ENCODE measurements around the gene PAN3. TPM values are rescaled to one million over a fixed set of nuclear protein-coding genes. Genes with fewer than 3 reads are reported as not detected.

Gene PAN3
- total and polyA plus RNA-seq, 2 experiments from 2014 or later, result 7.8 to 25.1 TPM

DNA sequence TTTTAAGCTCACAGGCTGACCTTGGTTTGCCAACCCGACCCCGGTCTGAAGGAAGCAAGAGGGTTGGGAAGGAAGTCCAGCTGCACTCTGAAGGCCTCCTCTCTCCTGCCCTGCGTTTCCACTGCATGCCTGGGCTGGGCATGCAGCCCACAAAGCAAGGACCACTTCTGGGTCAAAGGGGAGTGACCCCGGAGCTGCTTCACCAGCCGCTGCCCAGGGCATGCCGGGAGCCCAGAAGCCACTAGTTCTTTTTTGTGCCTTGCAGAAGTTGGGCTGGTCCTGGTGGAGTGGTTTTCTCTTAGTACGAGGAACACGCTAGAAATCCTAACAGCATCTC, 189.9 kb downstream of the PAN3 start:
- H3K27me3 ChIP-seq, result no peaks in the 10 kb centered on the region
- TF ChIP-seq, protein P1, sequence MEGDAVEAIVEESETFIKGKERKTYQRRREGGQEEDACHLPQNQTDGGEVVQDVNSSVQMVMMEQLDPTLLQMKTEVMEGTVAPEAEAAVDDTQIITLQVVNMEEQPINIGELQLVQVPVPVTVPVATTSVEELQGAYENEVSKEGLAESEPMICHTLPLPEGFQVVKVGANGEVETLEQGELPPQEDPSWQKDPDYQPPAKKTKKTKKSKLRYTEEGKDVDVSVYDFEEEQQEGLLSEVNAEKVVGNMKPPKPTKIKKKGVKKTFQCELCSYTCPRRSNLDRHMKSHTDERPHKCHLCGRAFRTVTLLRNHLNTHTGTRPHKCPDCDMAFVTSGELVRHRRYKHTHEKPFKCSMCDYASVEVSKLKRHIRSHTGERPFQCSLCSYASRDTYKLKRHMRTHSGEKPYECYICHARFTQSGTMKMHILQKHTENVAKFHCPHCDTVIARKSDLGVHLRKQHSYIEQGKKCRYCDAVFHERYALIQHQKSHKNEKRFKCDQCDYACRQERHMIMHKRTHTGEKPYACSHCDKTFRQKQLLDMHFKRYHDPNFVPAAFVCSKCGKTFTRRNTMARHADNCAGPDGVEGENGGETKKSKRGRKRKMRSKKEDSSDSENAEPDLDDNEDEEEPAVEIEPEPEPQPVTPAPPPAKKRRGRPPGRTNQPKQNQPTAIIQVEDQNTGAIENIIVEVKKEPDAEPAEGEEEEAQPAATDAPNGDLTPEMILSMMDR (IDR thresholded peaks at IDR 0.05; ENCODE audit: low read depth, low read length), result no peak
- no peak overlapping the region for H3K27ac ChIP-seq
- DNase-seq (ENCODE audit: low read depth in 1 of 2, low spot score in 1 of 2), result no peak
- no peak overlapping the region for H3K4me3 ChIP-seq
- H3K36me3 ChIP-seq, result no peaks in the 10 kb centered on the region
- no peaks in the 10 kb centered on the region for H3K9me3 ChIP-seq (ENCODE audit: low read depth)
- H3K4me1 ChIP-seq (ENCODE audit: low read depth), result peaks cover 13% of the 10 kb centered on the region

DNA sequence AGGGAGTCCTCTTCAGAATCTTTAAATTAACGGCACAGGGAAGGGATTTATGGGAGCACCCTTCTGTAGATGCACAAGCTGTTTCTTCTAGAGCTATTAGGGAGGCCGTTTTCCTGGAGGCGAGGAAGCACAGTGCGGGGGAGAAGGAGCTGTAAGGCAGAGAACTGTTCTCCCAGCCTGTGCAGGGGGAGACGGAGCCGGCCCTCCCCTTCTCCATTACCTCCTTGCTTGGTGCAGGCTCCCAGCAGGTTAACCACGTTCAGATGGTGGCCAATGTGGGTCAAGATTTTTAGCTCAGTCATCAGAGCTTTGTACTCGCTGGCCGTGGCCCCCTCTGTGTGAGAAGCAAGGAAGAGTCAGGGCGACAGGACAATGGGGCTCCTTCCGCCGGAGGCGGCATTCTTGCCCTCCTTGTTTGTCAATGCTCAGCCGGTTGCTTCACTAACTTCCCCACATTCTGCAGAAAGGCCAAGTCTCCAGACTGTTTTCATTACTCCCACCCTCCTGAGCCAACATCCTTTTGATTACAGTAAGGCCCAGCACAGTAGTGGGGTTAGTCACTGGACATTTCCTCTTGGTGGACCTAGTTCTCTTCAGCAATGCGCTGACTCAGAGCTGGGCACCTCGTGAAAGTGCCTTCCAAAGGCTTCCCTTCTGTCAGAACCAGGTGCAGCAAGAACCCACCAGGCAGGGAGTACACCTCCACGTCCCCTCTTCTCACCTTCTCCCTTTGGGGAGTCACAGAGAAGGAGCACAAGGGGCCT, 191.2 kb downstream of the PAN3 start:
- H3K4me3 ChIP-seq, result no peak overlapping the region
- H3K27me3 ChIP-seq, result no peaks in the 10 kb centered on the region
- TF ChIP-seq, protein P1 (IDR thresholded peaks at IDR 0.05; ENCODE audit: low read depth, low read length), result no peak
- H3K4me1 ChIP-seq (ENCODE audit: low read depth), result peaks cover 10% of the 10 kb centered on the region
- H3K27ac ChIP-seq, result peak overlapping the region; percentile 56
- no peaks in the 10 kb centered on the region for H3K36me3 ChIP-seq
- DNase-seq (ENCODE audit: low read depth in 1 of 2, low spot score in 1 of 2), result peak in 1 of 2 donors; percentile 93
- H3K9me3 ChIP-seq (ENCODE audit: low read depth), result no peaks in the 10 kb centered on the region

DNA sequence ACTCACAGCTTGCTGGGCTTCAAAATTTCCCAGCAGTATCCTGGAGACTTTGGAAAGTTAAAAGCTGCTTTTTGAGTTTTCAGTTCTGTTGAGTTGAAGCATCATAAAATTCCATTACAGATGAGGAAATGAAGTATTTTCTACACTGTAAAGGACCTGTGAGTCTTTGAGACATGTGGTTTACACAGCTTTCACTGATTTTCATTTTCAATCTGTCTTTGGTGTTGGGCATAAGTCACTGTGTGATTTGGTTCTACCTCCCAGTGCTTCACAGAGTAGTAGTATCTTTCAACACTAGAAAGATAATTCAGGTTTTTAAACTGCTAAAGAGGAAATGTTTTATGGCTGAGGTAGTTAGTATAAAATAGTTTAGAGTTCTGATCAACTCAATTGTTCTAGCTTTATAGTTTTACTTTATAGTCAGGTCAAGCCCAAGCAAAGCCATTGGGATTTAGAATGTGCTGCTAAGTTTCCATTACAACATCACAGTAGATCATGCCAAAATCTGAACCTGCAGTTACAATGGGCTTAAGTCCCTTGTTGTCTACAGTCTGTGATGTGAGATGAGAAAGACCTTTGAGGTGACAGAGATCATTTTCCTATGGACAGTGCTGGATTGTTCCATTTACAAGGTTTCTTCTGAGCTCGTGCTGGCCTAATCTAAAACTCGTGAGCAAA, 195.0 kb downstream of the PAN3 start:
- DNase-seq (ENCODE audit: low read depth in 1 of 2, low spot score in 1 of 2), result no peak
- H3K36me3 ChIP-seq, result no peaks in the 10 kb centered on the region
- no peak overlapping the region for H3K4me3 ChIP-seq
- TF ChIP-seq, protein P1 (IDR thresholded peaks at IDR 0.05; ENCODE audit: low read depth, low read length), result no peak
- H3K9me3 ChIP-seq (ENCODE audit: low read depth), result no peaks in the 10 kb centered on the region
- H3K4me1 ChIP-seq (ENCODE audit: low read depth), result peaks cover 26% of the 10 kb centered on the region
- H3K27me3 ChIP-seq, result no peaks in the 10 kb centered on the region
- no peak overlapping the region for H3K27ac ChIP-seq

DNA sequence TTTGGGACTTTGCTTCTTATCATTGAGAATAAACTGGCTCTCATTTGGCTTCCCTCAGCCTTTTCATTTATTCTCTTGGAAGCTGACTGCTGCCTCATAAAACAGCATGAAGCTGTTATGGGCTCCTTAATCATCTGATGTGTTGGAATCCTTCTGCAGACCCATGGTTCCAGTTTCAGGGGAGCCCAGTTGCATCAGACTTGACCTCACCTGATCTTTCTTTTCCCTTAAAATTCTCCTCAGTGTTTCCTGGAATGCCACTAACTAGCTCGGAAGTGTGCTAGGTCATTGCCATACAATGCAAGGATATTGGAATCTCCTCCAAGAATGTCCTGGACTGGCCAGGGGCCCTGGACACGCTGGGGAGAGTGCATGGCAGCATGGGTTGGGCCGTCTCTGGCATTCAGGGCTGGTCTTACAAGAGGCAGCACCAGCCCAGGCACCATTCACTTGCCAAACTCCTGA, 197.9 kb downstream of the PAN3 start:
- DNase-seq (ENCODE audit: low read depth in 1 of 2, low spot score in 1 of 2), result no peak
- TF ChIP-seq, protein P1 (IDR thresholded peaks at IDR 0.05; ENCODE audit: low read depth, low read length), result no peak
- Histone ChIP-seq H3K4me1 (ENCODE audit: low read depth) (peaks cover 23% of the 10 kb centered on the region), H3K27ac (no peak overlapping the region), H3K27me3 (no peaks in the 10 kb centered on the region), H3K36me3 (no peaks in the 10 kb centered on the region), H3K4me3 (no peak overlapping the region), H3K9me3 (ENCODE audit: low read depth) (no peaks in the 10 kb centered on the region)

DNA sequence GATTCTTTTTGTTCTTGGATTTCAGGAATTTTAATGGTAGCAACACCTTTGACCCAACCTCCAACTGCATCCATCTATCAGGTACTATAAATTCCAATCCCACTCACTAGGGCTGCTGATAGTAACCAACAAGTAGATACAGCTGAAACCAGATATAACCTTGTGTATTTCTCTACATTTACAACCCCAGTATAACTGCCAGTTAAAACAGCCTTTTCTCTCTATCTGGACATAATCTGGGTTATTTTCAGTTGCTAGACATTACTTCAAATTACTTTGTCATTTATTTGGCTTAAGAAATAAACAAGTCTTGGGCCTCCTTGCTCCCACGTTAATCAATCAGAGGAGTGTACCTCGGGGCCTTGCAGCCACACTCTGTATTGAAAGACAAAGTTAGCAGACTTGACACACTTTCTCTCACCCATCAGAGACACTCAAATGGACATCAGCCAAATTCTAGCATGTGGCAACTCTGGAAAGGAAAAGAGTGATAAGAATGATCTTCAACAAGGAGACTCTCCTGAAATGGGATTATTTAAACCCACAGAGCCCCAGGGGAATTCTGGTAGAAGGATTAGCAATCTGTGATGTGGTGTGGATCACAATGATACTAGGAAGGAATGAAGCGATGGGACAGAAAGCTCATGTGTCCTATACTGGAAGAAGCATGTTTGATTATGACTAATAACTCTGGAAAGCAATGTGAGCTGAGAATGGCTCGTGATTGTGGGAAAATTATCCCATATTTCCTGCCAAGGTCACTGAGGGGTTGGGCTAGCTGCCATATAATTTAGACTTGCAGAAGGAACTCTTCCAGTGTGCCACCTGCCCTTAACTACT, 199.0 kb downstream of the PAN3 start:
- H3K9me3 ChIP-seq (ENCODE audit: low read depth), result no peaks in the 10 kb centered on the region
- no peak overlapping the region for H3K4me3 ChIP-seq
- no peaks in the 10 kb centered on the region for H3K36me3 ChIP-seq
- TF ChIP-seq, protein P1 (IDR thresholded peaks at IDR 0.05; ENCODE audit: low read depth, low read length), result no peak
- H3K4me1 ChIP-seq (ENCODE audit: low read depth), result peaks cover 27% of the 10 kb centered on the region
- peak overlapping the region; percentile 34 for H3K27ac ChIP-seq
- no peaks in the 10 kb centered on the region for H3K27me3 ChIP-seq
- peak in 1 of 2 donors; percentile 76 for DNase-seq (ENCODE audit: low read depth in 1 of 2, low spot score in 1 of 2)

Data from cardiac muscle cell (in vitro differentiated cells and primary cell).